Hepatocyte (in vitro differentiated cells): ENCODE results near the gene DGAT2.

ENCODE experiments used
- CTCF ChIP-seq: fragments of 200-600 bp; sonication (generic); IDR thresholded peaks from 2 replicates; pipeline ENCODE4 v1.5.1; 2016; ENCODE audit warnings: antibody characterized with exemption, mild to moderate bottlenecking; ENCODE audit not compliant: poor library complexity
- EZH2phosphoT487 ChIP-seq: fragments of 200-600 bp; sonication (generic); IDR thresholded peaks from one replicate; pipeline ENCODE4 v1.6.1; 2018; ENCODE audit warnings: antibody characterized with exemption, mild to moderate bottlenecking, low read depth, moderate library complexity; ENCODE audit not compliant: unreplicated experiment, severe bottlenecking

- TF ChIP-seq CTCF (no peak), EZH2phosphoT487 (no peak)
Observed at GRCh38 chr11:75720639-75721038, 47.9 kb upstream of the DGAT2 start.
